ENCODE measurements around the gene RHOB.

RHOB gene

GRCh38 chr2:20427931-20428526, 18.8 kb upstream of the RHOB start:
- no peak for TF ChIP-seq CTCF (IDR thresholded peaks at IDR 0.05; ENCODE audit: borderline replicate concordance, insufficient read depth, low read depth, low read length)
- no peak overlapping the region for H3K4me3 ChIP-seq (ENCODE audit: low read depth, low read length)

DNA sequence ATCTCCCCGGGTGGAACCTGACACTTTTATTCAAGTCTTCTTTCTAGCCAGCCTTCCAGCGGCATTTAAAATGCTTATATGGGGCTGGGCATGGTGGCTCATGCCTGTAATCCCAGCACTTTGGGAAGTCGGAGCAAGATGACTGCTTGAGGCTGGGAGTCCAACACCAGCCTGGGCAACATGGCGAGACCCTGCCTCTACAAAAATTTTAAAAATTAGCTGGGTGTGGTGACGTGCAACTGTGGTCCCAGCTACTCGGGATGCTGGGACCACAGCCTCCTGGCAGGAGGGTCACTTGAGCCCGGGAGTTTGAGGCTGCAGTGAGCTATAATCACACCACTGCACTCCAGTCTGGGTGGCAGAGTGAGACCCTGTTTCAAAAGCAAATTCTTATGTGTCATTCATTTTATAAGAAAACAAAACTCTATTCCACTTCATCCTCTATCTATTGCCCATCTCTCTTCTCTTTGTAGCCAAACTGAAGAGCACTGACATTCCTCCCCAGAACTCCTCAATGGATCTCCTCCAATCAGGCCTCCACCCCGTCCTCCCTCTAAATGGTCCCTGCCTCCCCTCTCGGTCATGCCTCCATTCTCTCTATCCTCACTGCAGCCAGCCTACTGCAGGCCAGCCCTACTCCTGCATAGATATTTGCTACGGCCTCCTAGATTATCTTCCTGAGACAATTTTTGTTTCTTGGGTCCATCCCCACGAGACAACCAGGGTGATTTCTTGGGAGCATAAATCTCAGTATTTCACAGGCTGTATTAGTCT, 18.0 kb upstream of the RHOB start:
- no peak for TF ChIP-seq CTCF (IDR thresholded peaks at IDR 0.05; ENCODE audit: borderline replicate concordance, insufficient read depth, low read depth, low read length)
- no peak overlapping the region for H3K4me3 ChIP-seq (ENCODE audit: low read depth, low read length)

DNA sequence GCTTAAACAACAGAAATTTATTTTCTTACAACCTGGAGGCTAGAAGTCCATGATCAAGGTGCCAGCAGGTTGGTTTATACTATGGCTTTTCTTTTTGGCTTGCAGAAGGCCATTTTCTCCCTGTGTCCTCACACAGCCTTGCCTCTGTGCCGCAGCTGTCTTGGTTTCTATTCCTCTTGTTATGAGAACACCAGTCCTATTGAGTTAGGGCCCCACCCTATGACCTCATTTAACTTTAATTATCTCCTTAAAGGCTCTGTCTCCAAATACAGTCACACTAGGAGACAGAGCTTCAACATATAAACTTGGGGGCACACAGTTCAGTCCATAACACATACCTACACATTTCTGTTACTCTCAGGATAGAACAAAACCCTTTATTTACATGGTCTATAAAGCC, 17.3 kb upstream of the RHOB start:
- no peak for TF ChIP-seq CTCF (IDR thresholded peaks at IDR 0.05; ENCODE audit: borderline replicate concordance, insufficient read depth, low read depth, low read length)
- no peak overlapping the region for H3K4me3 ChIP-seq (ENCODE audit: low read depth, low read length)

DNA sequence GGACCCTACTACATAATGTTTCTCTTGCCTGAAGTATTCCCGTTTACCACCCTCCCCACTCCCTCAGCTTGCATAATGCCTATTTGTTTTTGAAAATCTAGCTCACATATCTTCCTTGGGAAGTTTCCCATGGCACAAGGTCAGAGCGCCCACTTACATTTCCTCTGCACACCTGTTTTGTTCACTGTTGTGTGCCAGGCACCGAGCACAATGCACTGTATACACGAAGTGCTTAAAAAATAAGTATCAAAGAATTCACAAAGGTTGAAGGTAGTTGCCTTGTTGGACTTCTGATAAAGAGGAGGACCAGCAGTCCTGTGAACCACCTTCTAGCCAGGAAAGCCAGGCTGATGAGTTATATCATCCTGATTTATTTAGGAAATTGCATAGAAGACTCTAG, 16.8 kb upstream of the RHOB start:
- no peak for TF ChIP-seq CTCF (IDR thresholded peaks at IDR 0.05; ENCODE audit: borderline replicate concordance, insufficient read depth, low read depth, low read length)
- no peak overlapping the region for H3K4me3 ChIP-seq (ENCODE audit: low read depth, low read length)

GRCh38 chr2:20430461-20431300, 16.2 kb upstream of the RHOB start:
- TF ChIP-seq CTCF (IDR thresholded peaks at IDR 0.05; ENCODE audit: borderline replicate concordance, insufficient read depth, low read depth, low read length), result no peak
- H3K4me3 ChIP-seq (ENCODE audit: low read depth, low read length), result no peak overlapping the region

GRCh38 chr2:20431301-20431698, 15.6 kb upstream of the RHOB start:
- no peak overlapping the region for H3K4me3 ChIP-seq (ENCODE audit: low read depth, low read length)
- TF ChIP-seq CTCF (IDR thresholded peaks at IDR 0.05; ENCODE audit: borderline replicate concordance, insufficient read depth, low read depth, low read length), result no peak

Data from GM12875 (cell line).